ENCODE measurements around the gene DYNLT2.

DNA sequence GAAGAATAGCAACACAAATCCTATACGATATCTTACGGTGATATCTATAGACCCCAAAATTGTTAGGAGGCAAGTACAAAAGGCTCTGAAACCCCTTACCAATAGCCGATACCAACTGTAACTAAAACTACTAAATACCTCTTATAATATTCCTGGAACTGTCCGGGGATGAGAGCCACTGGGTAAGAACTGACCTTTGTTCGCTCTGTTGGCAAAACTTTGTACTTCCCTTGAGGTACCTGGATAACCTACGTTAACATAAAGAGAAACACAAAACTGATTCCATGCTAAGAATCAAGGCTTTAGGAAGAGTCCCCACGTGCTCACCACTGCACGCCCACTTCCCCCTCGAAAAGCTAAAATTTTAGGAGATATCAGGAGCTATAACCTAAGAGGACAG is 36.8 kb downstream of the DYNLT2 start:
- TF ChIP-seq CTCF (IDR thresholded peaks at IDR 0.05) (no peak), POLR2A (IDR thresholded peaks at IDR 0.05) (no peak)

All from testis (tissue), 2 donors.